COR-L47 (cell line): ENCODE measurements around the gene NANOGP8.
"Not testable (repeated sequence)": the region's sequence is repeated elsewhere in the genome, so short reads cannot be mapped to it uniquely, and the experiment has no call there.

Experiments used
- DNase-seq: peaks from one replicate; lab custom pipeline; 2025; lab: John Stamatoyannopoulos, UW

Gene NANOGP8

GRCh38 chr15:35092846-35093245, 7.8 kb upstream of the NANOGP8 start:
- DNase-seq, result no peak

GRCh38 chr15:35092311-35092710, 7.2 kb upstream of the NANOGP8 start:
- no peak for DNase-seq

DNA sequence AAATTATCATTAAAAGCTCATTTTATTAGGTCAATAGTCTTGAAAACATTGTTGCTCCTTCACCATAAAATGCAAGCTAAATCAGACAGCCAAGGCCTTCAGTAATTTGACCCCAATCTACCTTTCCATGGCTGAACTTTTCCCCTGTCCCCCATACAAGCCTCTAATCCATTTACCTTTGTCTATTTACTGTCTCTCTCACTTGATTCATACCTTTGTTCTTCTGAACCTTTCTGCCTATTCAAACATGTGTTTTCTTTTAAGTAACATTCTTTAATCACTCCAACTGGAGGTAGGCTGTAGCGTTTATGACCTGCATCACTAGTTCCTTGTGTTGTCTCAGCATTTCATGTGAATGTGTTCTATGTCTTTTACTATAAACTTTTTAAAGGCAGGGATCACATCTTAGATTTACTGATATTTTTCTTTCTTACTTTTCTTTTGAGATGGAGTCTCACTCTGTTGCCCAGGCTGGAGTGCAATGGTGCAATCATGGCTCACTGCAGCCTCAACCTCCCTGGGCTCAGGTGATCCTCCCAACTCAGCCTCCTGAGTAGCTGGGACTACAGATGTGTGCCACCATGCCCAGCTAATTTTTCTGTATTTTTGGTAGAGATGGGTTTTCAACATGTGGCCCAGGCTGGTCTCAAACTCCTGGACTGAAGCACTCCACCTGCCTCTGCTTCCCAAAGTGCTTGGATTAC, 5.2 kb upstream of the NANOGP8 start:
- no peak for DNase-seq

DNA sequence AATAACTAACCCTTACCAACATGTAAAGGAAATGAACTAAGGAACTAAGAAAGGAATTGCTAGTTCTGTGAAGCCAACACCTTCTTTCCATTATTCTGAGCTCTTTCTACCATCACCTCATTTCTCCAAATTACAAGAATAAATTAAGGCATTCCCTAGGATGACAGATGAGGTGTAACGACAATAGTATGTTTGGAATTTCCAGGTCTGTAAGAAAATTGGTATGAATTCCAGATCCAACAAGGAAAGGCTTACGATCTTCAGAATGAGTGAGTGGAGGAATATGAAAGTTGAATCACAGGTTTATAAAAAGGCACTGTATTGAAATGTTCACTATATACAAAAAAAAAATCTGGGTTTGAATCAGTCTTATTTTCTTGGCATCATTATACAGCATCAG, 4.5 kb upstream of the NANOGP8 start:
- no peak for DNase-seq

DNA sequence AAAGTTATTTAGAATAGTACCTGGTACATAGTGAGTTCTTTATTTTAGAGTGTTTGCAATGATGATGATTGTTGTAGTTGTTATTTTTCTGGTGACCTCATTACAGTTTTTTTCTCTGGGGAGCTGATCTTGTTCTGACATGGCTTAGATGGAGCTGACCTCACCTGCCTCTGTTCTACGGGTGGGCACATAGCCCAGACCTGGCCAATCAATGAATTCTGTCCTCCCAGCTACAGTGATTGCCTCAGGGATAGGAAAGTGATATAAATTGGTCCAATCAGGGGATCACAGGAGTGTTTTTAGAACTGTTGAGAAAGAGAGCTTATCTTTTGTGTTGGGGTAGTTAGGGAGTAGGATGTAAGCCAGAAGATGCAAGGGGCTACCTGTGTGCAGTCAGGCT, 3.2 kb upstream of the NANOGP8 start:
- DNase-seq, result no peak

DNA sequence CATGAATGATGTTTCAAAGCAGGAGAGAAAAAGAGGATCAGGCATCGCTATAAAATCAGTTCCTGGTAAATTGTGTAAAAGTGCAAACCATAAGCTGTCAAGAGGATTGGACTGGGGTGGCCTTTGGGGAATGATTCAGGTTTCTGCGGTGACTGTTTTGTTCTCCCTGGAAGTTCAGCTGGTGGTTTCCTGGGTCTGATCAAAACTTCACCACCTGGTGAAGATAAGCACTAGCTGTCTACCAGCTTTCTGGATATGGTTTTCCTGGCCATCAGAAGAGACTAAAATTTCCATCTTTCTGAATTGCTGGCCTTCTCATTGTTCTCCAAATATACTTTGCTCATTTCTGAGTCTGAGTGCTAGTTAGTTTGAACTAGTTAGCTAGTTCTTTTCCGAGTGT, 2.7 kb upstream of the NANOGP8 start:
- DNase-seq, result no peak

GRCh38 chr15:35082371-35083348, 2.4 kb downstream of the NANOGP8 start:
- DNase-seq, result not testable (repeated sequence)

DNA sequence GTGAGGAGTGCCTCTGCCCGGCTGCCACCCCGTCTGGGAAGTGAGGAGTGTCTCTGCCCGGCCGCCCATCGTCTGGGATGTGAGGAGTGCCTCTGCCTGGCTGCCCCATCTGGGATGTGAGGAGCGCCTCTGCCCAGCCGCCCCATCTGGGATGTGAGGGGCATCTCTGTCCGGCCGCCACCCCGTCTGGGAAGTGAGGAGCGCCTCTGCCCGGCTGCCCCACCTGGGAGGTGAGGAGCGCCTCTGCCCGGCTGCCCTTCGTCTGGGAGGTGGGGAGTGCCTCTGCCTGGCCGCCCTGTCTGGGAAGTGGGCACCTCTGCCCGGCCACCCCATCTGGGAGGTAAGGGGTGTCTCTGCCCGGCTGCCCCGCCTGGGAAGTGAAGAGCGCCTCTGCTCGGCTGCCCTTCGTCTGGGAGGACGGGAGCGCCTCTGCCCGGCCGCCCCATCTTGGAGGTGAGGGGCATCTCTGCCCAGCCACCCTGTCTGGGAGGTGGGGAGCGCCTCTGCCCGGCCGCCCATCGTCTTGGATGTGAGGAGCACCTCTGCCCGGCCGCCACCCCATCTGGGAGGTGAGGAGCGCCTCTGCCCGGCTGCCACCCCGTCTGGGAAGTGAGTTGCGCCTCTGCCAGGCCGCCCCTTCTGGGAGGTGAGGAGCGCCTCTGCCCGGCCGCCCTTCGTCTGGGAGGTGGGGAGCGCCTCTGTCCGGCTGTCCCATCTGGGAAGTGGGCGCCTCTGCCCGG, 3.3 kb downstream of the NANOGP8 start:
- DNase-seq, result not testable (repeated sequence)

GRCh38 chr15:35080226-35080625, 4.9 kb downstream of the NANOGP8 start:
- no peak for DNase-seq

- DNase-seq, result peak; percentile 62
Measured at GRCh38 chr15:35078221-35078915, 6.7 kb downstream of the NANOGP8 start.

DNA sequence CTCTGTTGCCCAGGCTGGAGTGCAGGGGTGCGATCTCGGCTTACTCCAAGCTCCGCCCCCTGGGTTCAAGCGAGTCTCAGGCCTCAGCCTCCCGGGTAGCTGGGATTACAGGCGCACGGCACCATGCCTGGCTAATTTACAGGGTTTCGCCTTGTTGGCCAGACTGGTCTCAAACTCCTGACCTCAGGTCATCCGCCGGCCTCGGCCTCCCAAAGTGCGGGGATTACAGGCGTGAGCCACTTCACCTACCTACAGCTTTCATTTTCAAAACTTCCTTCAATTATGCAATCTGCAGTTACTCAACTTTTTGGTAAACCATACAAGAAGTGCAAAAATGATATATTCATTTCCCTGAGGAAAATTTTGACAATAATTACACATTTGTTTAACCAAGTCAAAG, 14.0 kb downstream of the NANOGP8 start:
- no peak for DNase-seq

GRCh38 chr15:35068846-35069475, 16.1 kb downstream of the NANOGP8 start:
- DNase-seq, result no peak

GRCh38 chr15:35067496-35068347, 17.4 kb downstream of the NANOGP8 start:
- no peak for DNase-seq

DNA sequence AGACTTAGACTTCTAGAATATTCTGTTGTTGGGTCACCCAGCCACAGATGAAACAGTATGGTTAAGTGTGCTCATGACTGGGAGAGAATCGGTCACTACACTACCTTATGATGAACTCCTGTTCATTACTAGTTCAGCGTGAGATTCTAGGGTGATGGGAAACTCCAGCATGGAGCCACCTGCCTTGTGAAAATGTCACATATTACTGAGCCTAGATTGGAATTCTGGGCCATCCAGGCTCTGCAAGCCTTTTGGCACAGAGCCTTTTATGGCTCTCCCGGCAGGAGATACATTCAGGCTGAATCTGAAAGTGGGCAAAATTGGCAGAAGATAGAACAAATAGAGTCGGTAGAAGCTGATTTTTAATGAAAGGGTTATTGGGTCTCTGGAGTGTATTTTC, 19.0 kb downstream of the NANOGP8 start:
- DNase-seq, result no peak

DNA sequence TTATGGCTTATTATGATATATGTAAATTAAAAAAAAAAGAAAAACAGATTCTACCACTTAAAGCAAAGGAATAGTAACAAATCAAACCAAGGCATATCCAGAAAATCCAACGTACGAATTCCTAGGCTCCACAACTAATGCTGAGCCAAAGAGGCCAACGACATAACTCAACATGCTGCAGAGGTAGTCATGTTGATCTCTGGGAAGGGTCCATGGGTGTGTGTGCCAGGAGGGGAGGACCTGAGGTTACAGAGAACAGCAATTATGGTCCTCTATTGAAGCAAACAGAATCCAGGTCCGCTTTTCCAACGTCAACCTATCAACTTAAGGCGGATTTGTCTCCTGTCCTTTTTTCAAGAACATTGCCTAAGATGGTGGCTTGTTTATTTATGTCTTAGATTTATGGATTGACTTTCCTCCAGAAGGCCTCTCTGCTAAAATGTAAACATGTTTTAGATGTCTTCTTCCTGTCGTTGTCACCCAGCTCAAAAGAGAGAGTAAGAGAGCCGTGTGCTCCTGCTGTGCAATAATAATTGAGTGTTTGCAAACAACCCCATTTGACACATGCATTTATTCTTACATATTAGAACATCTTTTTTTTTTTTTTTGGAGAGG, 20.4 kb downstream of the NANOGP8 start:
- DNase-seq, result no peak

GRCh38 chr15:35062738-35063099, 22.4 kb downstream of the NANOGP8 start:
- no peak for DNase-seq

- no peak for DNase-seq
Measured at GRCh38 chr15:35061825-35062737, 23.0 kb downstream of the NANOGP8 start.

GRCh38 chr15:35061161-35061824, 23.8 kb downstream of the NANOGP8 start:
- no peak for DNase-seq
